Measurements from ENCODE around the gene ERICH2.

DNA sequence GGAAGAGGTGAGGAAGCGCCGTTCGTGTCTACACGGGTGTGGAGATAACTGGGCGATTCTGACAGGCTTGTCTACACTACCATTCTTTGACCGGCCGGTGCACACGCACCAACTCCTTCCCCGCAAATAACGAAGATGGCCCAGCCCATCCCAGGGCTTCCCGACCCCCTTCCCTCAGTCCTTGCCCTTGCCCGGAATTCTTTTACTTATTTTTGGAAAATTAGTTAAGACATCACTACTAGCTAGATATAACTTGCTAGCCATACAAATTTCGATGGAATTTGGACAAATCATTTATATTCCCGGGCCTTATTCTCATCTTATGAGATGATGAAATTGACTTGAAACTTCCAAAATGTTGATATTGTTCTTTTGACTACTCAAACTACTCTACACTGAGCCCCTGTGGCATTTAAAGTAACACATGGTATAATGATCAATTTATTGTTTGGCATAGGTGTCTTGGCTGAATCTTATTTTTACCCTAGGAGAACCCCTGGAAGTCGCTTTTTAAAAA is 1.3 kb downstream of the ERICH2 start:
- no peak for TF ChIP-seq REST (IDR thresholded peaks at IDR 0.05; ENCODE audit: unreplicated experiment)
- TF ChIP-seq, protein P1, sequence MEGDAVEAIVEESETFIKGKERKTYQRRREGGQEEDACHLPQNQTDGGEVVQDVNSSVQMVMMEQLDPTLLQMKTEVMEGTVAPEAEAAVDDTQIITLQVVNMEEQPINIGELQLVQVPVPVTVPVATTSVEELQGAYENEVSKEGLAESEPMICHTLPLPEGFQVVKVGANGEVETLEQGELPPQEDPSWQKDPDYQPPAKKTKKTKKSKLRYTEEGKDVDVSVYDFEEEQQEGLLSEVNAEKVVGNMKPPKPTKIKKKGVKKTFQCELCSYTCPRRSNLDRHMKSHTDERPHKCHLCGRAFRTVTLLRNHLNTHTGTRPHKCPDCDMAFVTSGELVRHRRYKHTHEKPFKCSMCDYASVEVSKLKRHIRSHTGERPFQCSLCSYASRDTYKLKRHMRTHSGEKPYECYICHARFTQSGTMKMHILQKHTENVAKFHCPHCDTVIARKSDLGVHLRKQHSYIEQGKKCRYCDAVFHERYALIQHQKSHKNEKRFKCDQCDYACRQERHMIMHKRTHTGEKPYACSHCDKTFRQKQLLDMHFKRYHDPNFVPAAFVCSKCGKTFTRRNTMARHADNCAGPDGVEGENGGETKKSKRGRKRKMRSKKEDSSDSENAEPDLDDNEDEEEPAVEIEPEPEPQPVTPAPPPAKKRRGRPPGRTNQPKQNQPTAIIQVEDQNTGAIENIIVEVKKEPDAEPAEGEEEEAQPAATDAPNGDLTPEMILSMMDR (conservative IDR thresholded peaks at IDR 0.05; ENCODE audit: low read depth in 2 of 2): no peak
- TF ChIP-seq EZH2 (IDR thresholded peaks at IDR 0.05; ENCODE audit: low read depth, unreplicated experiment): no peak
- TF ChIP-seq ETS1 (IDR thresholded peaks at IDR 0.05): no peak
